MCF 10A (cell line): ENCODE results near the gene TAS2R46. TPM values are rescaled to one million over a fixed set of nuclear protein-coding genes. Genes with fewer than 3 reads are reported as not detected.

Experiments used
- BruUV-seq: library from RNA; stranded (reverse); fragments of 400-500 nt; replicated peaks from 2 replicates; lab custom pipeline; 2021; lab: Mats Ljungman, UMichigan
- CTCF ChIA-PET: fragments of 300-600 bp; sonication (Branson Sonifier 250); formaldehyde crosslinking; extraction: SDS; loops from one replicate; lab custom pipeline; 2021; ENCODE audit warnings: antibody characterized with exemption, inconsistent platforms; lab: Yijun Ruan, JAX
- POLR2A ChIA-PET: fragments of 300-600, 350-650 bp; sonication (Branson Sonifier 250); formaldehyde crosslinking; extraction: SDS; loops from one replicate; lab custom pipeline; 2020; ENCODE audit warnings: antibody characterized with exemption, inconsistent platforms; lab: Yijun Ruan, JAX
- DNase-seq: peaks from one replicate; pipeline ENCODE4 v3.0.0-alpha.2; 2018; ENCODE audit not compliant: unreplicated experiment
- H3K27ac Mint-ChIP-seq: one replicate; pipeline ENCODE4 v1.8.0; 2022; ENCODE audit warnings: mild to moderate bottlenecking, low read depth, mixed read lengths; ENCODE audit not compliant: unreplicated experiment
- H3K27me3 Mint-ChIP-seq: one replicate; pipeline ENCODE4 v1.8.0; 2022; ENCODE audit warnings: mixed read lengths; ENCODE audit not compliant: insufficient read depth, unreplicated experiment
- H3K36me3 Mint-ChIP-seq: one replicate; pipeline ENCODE4 v1.8.0; 2022; ENCODE audit warnings: mild to moderate bottlenecking, moderate library complexity, mixed read lengths; ENCODE audit not compliant: insufficient read depth, unreplicated experiment
- H3K4me1 Mint-ChIP-seq: one replicate; pipeline ENCODE4 v1.8.0; 2022; ENCODE audit warnings: mixed read lengths; ENCODE audit not compliant: insufficient read depth, unreplicated experiment
- H3K4me3 Mint-ChIP-seq: one replicate; pipeline ENCODE4 v1.8.0; 2022; ENCODE audit warnings: mild to moderate bottlenecking, moderate library complexity, mixed read lengths; ENCODE audit not compliant: unreplicated experiment
- H3K9me3 Mint-ChIP-seq: one replicate; pipeline ENCODE4 v1.8.0; 2022; ENCODE audit warnings: mixed read lengths; ENCODE audit not compliant: unreplicated experiment
- intact Hi-C: fragments of 100-400 bp; cut with micrococcal nuclease; formaldehyde crosslinking; loops from 2 replicates; pipeline ENCODE4 v1.14.1; 2022
- total RNA-seq: library from RNA; stranded (reverse); gene quantifications from 2 replicates; pipeline ENCODE4 v1.2.3, GENCODE V29; 2022
- TF ChIP-seq, protein P1 (sequence below): fragments of 200-600 bp; IDR thresholded peaks from one replicate; pipeline ENCODE4 v1.8.0; 2022; ENCODE audit warnings: antibody characterized with exemption, mild to moderate bottlenecking; ENCODE audit not compliant: unreplicated experiment

TAS2R46 gene
- total RNA-seq, 1 experiment from 2014 or later = 1.1 TPM

GRCh38 chr12:11026118-11026517 is 36.0 kb downstream of the TAS2R46 start:
- no peaks in the 10 kb centered on the region for H3K27me3 Mint-ChIP-seq
- H3K36me3 Mint-ChIP-seq = peaks cover 6% of the 10 kb centered on the region
- ChIA-PET CTCF (no interaction called here), POLR2A (interaction anchor here (0.6 kb wide), 1 partner anchor 105 kb away, joined by 3 read pairs; no protein-coding TSS in a partner anchor)
- no peaks in the 10 kb centered on the region for H3K4me1 Mint-ChIP-seq
- H3K9me3 Mint-ChIP-seq = peaks cover 8% of the 10 kb centered on the region
- no peak overlapping the region for H3K4me3 Mint-ChIP-seq
- H3K27ac Mint-ChIP-seq = no peak overlapping the region
- BruUV-seq = no TSS peak
- intact Hi-C loops = no loop called here
- DNase-seq = no peak
- TF ChIP-seq, protein P1, sequence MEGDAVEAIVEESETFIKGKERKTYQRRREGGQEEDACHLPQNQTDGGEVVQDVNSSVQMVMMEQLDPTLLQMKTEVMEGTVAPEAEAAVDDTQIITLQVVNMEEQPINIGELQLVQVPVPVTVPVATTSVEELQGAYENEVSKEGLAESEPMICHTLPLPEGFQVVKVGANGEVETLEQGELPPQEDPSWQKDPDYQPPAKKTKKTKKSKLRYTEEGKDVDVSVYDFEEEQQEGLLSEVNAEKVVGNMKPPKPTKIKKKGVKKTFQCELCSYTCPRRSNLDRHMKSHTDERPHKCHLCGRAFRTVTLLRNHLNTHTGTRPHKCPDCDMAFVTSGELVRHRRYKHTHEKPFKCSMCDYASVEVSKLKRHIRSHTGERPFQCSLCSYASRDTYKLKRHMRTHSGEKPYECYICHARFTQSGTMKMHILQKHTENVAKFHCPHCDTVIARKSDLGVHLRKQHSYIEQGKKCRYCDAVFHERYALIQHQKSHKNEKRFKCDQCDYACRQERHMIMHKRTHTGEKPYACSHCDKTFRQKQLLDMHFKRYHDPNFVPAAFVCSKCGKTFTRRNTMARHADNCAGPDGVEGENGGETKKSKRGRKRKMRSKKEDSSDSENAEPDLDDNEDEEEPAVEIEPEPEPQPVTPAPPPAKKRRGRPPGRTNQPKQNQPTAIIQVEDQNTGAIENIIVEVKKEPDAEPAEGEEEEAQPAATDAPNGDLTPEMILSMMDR = no peak

DNA sequence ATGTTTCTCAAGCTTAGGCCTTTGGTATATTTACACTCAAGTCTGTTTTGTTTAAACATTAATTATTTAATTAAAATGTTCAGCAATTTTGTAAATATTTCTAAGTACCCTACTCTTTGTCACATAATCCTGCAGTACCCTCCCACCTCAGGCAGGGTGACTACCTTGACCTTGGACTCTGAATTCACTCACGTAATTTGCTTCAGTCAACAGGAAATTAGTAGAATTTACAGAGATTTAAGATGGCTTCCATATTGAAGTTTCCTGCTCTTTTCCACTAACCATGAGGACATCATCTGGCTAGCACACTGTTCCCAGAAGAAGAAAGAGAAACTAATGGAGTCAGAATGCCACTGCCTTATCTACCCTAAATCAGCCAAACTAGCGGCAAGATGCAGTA is 38.7 kb downstream of the TAS2R46 start:
- Mint-ChIP-seq H3K27me3 (no peaks in the 10 kb centered on the region), H3K9me3 (peaks cover 8% of the 10 kb centered on the region), H3K4me1 (no peaks in the 10 kb centered on the region), H3K4me3 (no peak overlapping the region), H3K36me3 (no peaks in the 10 kb centered on the region), H3K27ac (no peak overlapping the region)
- intact Hi-C loops = no loop called here
- BruUV-seq = no TSS peak
- CTCF ChIA-PET = interaction anchor here (1.1 kb wide), 1 partner anchor 10 kb away, joined by 3 read pairs; no protein-coding TSS in a partner anchor
- no peak for DNase-seq
- POLR2A ChIA-PET = interaction anchor here (0.6 kb wide), 1 partner anchor 1115 kb away, joined by 4 read pairs; no protein-coding TSS in a partner anchor
- TF ChIP-seq, protein P1 = no peak

DNA sequence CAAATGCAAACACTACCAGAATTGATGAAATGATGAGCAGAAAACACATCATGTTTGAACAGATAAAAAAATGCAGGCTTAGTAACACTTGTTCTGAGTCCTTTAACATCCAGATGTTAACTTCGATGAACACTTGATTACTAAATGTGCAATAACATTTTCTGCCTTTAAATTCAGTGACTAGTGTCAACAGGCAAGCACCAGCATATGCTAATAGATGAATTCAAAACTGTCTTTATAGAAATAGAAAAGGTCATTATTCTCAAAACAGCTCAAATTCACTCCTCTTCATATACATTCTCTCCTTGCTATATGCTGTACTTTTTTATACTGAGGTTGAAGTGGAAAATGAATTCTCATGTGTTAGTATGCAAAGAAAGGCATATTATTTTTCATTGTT is 39.6 kb downstream of the TAS2R46 start, which contains the start of gene TAS2R19:
TSS of gene TAS2R19 (minus strand) at position 101 of the 400 bp plus-strand sequence. CDS start at position 52, 49 bp downstream.
- Mint-ChIP-seq H3K4me1 (no peaks in the 10 kb centered on the region), H3K36me3 (peaks cover 4% of the 10 kb centered on the region), H3K27ac (no peak within 1 kb of the TSS), H3K9me3 (peaks cover 8% of the 10 kb centered on the region), H3K27me3 (no peaks in the 10 kb centered on the region), H3K4me3 (no peak within 1 kb of the TSS)
- TF ChIP-seq, protein P1 = no peak
- CTCF ChIA-PET = interaction anchor here (1.1 kb wide), 1 partner anchor 9 kb away, joined by 3 read pairs; no protein-coding TSS in a partner anchor
- DNase-seq = no peak
- intact Hi-C loops = no loop called here
- POLR2A ChIA-PET = no interaction called here
- BruUV-seq = no TSS peak

GRCh38 chr12:11016937-11017336 is 45.2 kb downstream of the TAS2R46 start:
- TF ChIP-seq, protein P1 = no peak
- Mint-ChIP-seq H3K4me1 (no peaks in the 10 kb centered on the region), H3K9me3 (no peaks in the 10 kb centered on the region), H3K4me3 (no peak overlapping the region), H3K36me3 (peaks cover 19% of the 10 kb centered on the region), H3K27ac (no peak overlapping the region), H3K27me3 (no peaks in the 10 kb centered on the region)
- no TSS peak for BruUV-seq
- no peak for DNase-seq
- CTCF ChIA-PET = no interaction called here
- intact Hi-C loops = no loop called here
- POLR2A ChIA-PET = no interaction called here
